Skeletal muscle tissue (tissue), 4 donors: Measurements from ENCODE around the gene RBM33. TPM values are rescaled to one million over a fixed set of nuclear protein-coding genes. Genes with fewer than 3 reads are reported as not detected.

Experiments used
- H3K27ac ChIP-seq: one replicate; pipeline ENCODE4 v1.7.0; 2013; ENCODE audit warnings: mild to moderate bottlenecking, low read depth, low read length, inconsistent platforms
- H3K27me3 ChIP-seq, 3 donors: one replicate each; pipeline ENCODE4 v1.7.0; 2013; ENCODE audit warnings: low read length in 3 of 3; ENCODE audit not compliant: control insufficient read depth in 3 of 3, insufficient read depth in 3 of 3
- H3K36me3 ChIP-seq, 3 donors: one replicate each; pipeline ENCODE4 v1.7.0; 2013; ENCODE audit warnings: low read length in 3 of 3; ENCODE audit not compliant: control insufficient read depth in 3 of 3, insufficient read depth in 3 of 3
- H3K4me1 ChIP-seq, 3 donors: one replicate each; pipeline ENCODE4 v1.7.0; 2013; ENCODE audit warnings: low read length in 3 of 3, mild to moderate bottlenecking in 3 of 3; ENCODE audit not compliant: control insufficient read depth in 3 of 3, insufficient read depth in 3 of 3
- H3K4me3 ChIP-seq, 3 donors: one replicate each; pipeline ENCODE4 v1.7.0; 2013; ENCODE audit warnings: low read length in 3 of 3
- H3K9ac ChIP-seq, 3 donors: one replicate each; pipeline ENCODE4 v1.7.0; 2013; ENCODE audit warnings: low read length in 3 of 3, mild to moderate bottlenecking in 3 of 3, moderate library complexity in 2 of 3, low read depth in 1 of 3
- H3K9me3 ChIP-seq, 3 donors: one replicate each; pipeline ENCODE4 v1.7.0; 2013; ENCODE audit warnings: low read length in 3 of 3; ENCODE audit not compliant: control insufficient read depth in 3 of 3
- total RNA-seq: library from RNA; depleted of rRNA; stranded (reverse); fragments of >200 nt; gene quantifications from one replicate; pipeline ENCODE4 v1.2.3, GENCODE V29; 2014
- donor health status: Osteomylitis.

Gene RBM33
- total RNA-seq, 1 donor from 2014 or later, result 53.2 TPM

GRCh38 chr7:155653803-155654202 lies 9.3 kb downstream of the RBM33 start:
- Histone ChIP-seq H3K27me3 (no peaks in the 10 kb centered on the region), H3K9me3 (peaks cover 0 to 3% (median 0%) of the 10 kb centered on the region in 3 donors), H3K27ac (no peak overlapping the region), H3K9ac (no peak overlapping the region), H3K36me3 (peaks cover 0 to 5% (median 3%) of the 10 kb centered on the region in 3 donors), H3K4me3 (no peak overlapping the region), H3K4me1 (peaks cover 10 to 21% (median 15%) of the 10 kb centered on the region in 3 donors)

DNA sequence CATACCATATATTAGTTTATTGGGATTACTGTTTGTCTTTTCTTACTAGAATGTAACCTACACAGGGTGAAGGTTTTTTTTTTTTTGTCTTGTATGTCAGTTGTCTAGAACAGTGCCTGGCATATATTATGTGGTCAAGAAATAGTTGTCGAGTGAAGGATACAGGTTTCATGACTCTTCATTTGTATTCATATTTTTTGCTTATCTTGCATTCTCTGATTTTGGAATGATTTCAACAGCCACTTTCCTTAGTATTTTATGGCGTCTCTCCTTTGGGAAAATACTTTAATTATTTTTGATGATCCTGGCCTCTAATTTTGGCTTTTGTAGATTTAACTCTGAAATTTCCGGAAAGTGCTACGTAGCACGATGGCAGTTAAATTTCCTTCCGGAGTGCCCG lies 12.4 kb downstream of the RBM33 start:
- Histone ChIP-seq H3K4me1 (peaks cover 14 to 27% (median 17%) of the 10 kb centered on the region in 3 donors), H3K36me3 (no peaks in the 10 kb centered on the region), H3K27me3 (no peaks in the 10 kb centered on the region), H3K9ac (no peak overlapping the region), H3K4me3 (no peak overlapping the region), H3K27ac (no peak overlapping the region), H3K9me3 (no peaks in the 10 kb centered on the region)

- H3K36me3 ChIP-seq, result peaks cover 0 to 2% (median 0%) of the 10 kb centered on the region in 3 donors
- no peak overlapping the region for H3K27ac ChIP-seq
- peaks cover 6 to 19% (median 8%) of the 10 kb centered on the region in 3 donors for H3K4me1 ChIP-seq
- no peak overlapping the region for H3K4me3 ChIP-seq
- no peak overlapping the region for H3K9ac ChIP-seq
- no peaks in the 10 kb centered on the region for H3K9me3 ChIP-seq
- no peaks in the 10 kb centered on the region for H3K27me3 ChIP-seq
Observed at GRCh38 chr7:155660059-155660757, 15.7 kb downstream of the RBM33 start.

DNA sequence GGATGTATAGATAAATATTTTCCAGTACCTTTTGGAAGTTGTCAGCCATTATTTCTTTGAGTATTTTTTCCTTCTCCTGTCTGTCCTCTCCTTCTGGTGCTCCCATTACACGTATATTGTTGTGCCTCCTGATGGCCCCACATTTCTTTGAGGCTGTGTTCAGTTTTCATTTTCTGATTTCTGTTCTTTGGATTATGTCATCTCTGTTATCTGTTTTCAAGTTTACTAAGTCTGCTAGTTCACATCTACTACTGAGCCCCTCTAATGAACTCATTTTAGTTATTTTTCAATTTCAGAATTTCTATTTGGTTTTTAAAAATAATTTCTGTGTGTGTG lies 16.3 kb downstream of the RBM33 start:
- H3K9ac ChIP-seq, result no peak overlapping the region
- H3K4me3 ChIP-seq, result no peak overlapping the region
- H3K27me3 ChIP-seq, result no peaks in the 10 kb centered on the region
- H3K36me3 ChIP-seq, result peaks cover 0 to 5% (median 0%) of the 10 kb centered on the region in 3 donors
- no peaks in the 10 kb centered on the region for H3K9me3 ChIP-seq
- H3K4me1 ChIP-seq, result peaks cover 6 to 14% (median 8%) of the 10 kb centered on the region in 3 donors
- no peak overlapping the region for H3K27ac ChIP-seq

GRCh38 chr7:155662343-155663043 lies 18.0 kb downstream of the RBM33 start:
- Histone ChIP-seq H3K27ac (no peak overlapping the region), H3K9ac (no peak overlapping the region), H3K4me1 (peaks cover 6 to 13% (median 8%) of the 10 kb centered on the region in 3 donors), H3K9me3 (no peaks in the 10 kb centered on the region), H3K27me3 (no peaks in the 10 kb centered on the region), H3K4me3 (no peak overlapping the region), H3K36me3 (peaks cover 0 to 10% (median 0%) of the 10 kb centered on the region in 3 donors)

- H3K36me3 ChIP-seq, result peaks cover 0 to 10% (median 0%) of the 10 kb centered on the region in 3 donors
- H3K4me3 ChIP-seq, result no peak overlapping the region
- H3K9me3 ChIP-seq, result no peaks in the 10 kb centered on the region
- peaks cover 1 to 13% (median 7%) of the 10 kb centered on the region in 3 donors for H3K4me1 ChIP-seq
- H3K9ac ChIP-seq, result no peak overlapping the region
- no peak overlapping the region for H3K27ac ChIP-seq
- H3K27me3 ChIP-seq, result no peaks in the 10 kb centered on the region
Observed at GRCh38 chr7:155663937-155664336, 19.5 kb downstream of the RBM33 start.

DNA sequence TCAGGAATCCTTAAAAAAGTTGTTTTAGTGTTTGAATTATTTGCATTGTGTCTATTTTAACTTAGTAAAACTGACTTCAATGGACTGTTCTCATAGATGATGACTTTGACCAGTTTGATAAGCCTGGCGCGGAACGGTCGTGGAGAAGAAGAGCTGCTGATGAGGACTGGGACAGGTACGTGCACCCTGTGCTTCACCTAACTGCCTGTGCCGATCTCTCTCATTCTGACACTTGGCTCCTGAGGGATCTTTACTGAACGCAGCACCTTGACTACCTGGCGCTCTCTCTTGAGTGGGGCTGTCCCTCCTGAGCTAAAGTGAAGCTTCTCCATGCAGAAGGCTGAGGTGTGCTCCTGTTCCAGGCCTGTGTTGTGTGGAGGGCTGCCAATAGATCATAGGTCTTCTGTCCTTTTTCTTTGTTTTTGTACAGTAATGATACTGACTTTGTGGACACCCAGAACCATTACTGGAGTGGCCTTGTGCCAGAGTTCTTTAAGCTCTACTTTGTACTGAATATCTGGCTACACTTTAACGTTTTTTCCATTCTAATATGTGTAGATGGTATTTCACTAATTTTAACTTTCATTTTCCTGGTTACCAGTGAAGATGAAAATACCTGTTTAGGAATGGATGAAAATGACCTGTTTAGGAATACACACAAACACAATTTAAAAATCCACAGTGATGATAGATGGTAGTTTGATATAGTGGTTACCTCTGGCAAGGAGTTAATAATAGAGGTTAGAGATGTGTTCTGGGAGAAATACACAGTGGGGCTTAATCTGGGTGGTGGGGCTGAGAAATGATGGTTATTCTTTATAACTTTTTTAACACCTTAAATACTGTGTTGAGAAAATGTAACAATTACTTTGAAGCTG lies 20.9 kb downstream of the RBM33 start:
- Histone ChIP-seq H3K27ac (no peak overlapping the region), H3K4me3 (no peak overlapping the region), H3K27me3 (no peaks in the 10 kb centered on the region), H3K4me1 (peaks cover 3 to 13% (median 12%) of the 10 kb centered on the region in 3 donors), H3K36me3 (peaks cover 0 to 10% (median 0%) of the 10 kb centered on the region in 3 donors), H3K9ac (no peak overlapping the region), H3K9me3 (no peaks in the 10 kb centered on the region)

DNA sequence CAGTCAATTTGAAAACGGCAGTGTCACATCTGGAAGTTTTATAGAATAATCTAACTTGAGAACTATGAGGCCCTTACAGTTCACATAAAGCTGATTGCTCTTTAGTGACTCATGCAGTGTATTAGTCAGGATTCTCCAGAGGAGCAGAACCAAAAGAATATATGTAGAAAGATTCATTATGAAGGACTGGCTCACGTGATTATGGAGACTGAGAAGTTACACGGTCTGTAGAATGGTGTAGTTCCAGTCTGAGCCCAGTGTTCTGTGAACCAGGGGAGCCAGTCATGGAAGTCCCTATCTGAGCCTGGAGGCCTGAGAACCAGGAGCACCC lies 21.5 kb downstream of the RBM33 start:
- Histone ChIP-seq H3K9me3 (no peaks in the 10 kb centered on the region), H3K27me3 (no peaks in the 10 kb centered on the region), H3K9ac (no peak overlapping the region), H3K4me1 (peaks cover 3 to 17% (median 14%) of the 10 kb centered on the region in 3 donors), H3K36me3 (peaks cover 0 to 10% (median 0%) of the 10 kb centered on the region in 3 donors), H3K27ac (no peak overlapping the region), H3K4me3 (no peak overlapping the region)

- Histone ChIP-seq H3K36me3 (peaks cover 0 to 10% (median 0%) of the 10 kb centered on the region in 3 donors), H3K9ac (no peak overlapping the region), H3K4me3 (no peak overlapping the region), H3K27ac (no peak overlapping the region), H3K27me3 (no peaks in the 10 kb centered on the region), H3K9me3 (no peaks in the 10 kb centered on the region), H3K4me1 (peaks cover 3 to 12% (median 8%) of the 10 kb centered on the region in 3 donors)
Observed at GRCh38 chr7:155667241-155667829, 22.9 kb downstream of the RBM33 start.
